MM.1S (cell line): ENCODE data around the gene MTHFS.
A peak's percentile ranks its signal among the peaks of the same experiment; 100 is the strongest.

ENCODE experiments used
- DNase-seq: peaks from one replicate; pipeline ENCODE4 v3.0.0-alpha.2; 2015
- H2AFZ ChIP-seq: fragments of 300-600 bp; sonication (generic); 2 replicates; pipeline ENCODE4 v1.6.0; 2016; ENCODE audit warnings: antibody characterized with exemption, low read length
- H3F3A ChIP-seq: fragments of 300-600 bp; sonication (generic); 2 replicates; pipeline ENCODE4 v1.6.1; 2016; ENCODE audit warnings: mild to moderate bottlenecking, antibody characterized with exemption, low read length, moderate library complexity, mixed read lengths; ENCODE audit not compliant: insufficient read depth
- H3K27ac ChIP-seq: fragments of 300-600 bp; sonication (generic); 2 replicates; pipeline ENCODE4 v1.5.1; 2016; ENCODE audit warnings: mild to moderate bottlenecking, low read length
- H3K27me3 ChIP-seq: fragments of 300-600 bp; sonication (generic); replicated peaks from 2 replicates; pipeline ENCODE4 v1.6.0; 2016; ENCODE audit warnings: low read length; ENCODE audit not compliant: insufficient read depth
- H3K36me3 ChIP-seq: fragments of 300-600 bp; sonication (generic); replicated peaks from 2 replicates; pipeline ENCODE4 v1.6.1; 2016; ENCODE audit warnings: mild to moderate bottlenecking, low read length, mixed read lengths; ENCODE audit not compliant: insufficient read depth
- H3K4me1 ChIP-seq: fragments of 300-600 bp; sonication (generic); 2 replicates; pipeline ENCODE4 v1.6.1; 2016; ENCODE audit warnings: low read length, mixed read lengths
- H3K4me2 ChIP-seq: fragments of 300-600 bp; sonication (generic); 2 replicates; pipeline ENCODE4 v1.6.0; 2016; ENCODE audit warnings: low read depth, low read length
- H3K4me3 ChIP-seq: fragments of 300-600 bp; sonication (generic); 2 replicates; pipeline ENCODE4 v1.5.1; 2016; ENCODE audit warnings: low read length, mixed read lengths
- H3K79me2 ChIP-seq: fragments of 300-600 bp; sonication (generic); 2 replicates; pipeline ENCODE4 v1.6.1; 2016; ENCODE audit warnings: mixed run types, low read length, mixed read lengths
- H3K9ac ChIP-seq: fragments of 300-600 bp; sonication (generic); 2 replicates; pipeline ENCODE4 v1.6.1; 2016; ENCODE audit warnings: low read length, mixed read lengths
- H3K9me2 ChIP-seq: fragments of 300-600 bp; sonication (generic); replicated peaks from 2 replicates; pipeline ENCODE4 v1.6.1; 2016; ENCODE audit warnings: mild to moderate bottlenecking, low read length, mixed read lengths; ENCODE audit not compliant: insufficient read depth
- H3K9me3 ChIP-seq: fragments of 300-600 bp; sonication (generic); replicated peaks from 2 replicates; pipeline ENCODE4 v1.6.1; 2016; ENCODE audit warnings: mild to moderate bottlenecking, low read length, mixed read lengths; ENCODE audit not compliant: insufficient read depth
- H4K20me1 ChIP-seq: fragments of 300-600 bp; sonication (generic); 2 replicates; pipeline ENCODE4 v1.6.1; 2016; ENCODE audit warnings: mild to moderate bottlenecking, low read length, moderate library complexity, mixed read lengths; ENCODE audit not compliant: insufficient read depth
- EZH2 ChIP-seq: fragments of 300-600 bp; sonication (generic); optimal IDR thresholded peaks from 2 replicates; pipeline ENCODE3; 2017; ENCODE audit warnings: low read depth, mild to moderate bottlenecking, antibody characterized with exemption, low read length, mixed read lengths
- EZH2phosphoT487 ChIP-seq: fragments of 300-600 bp; sonication (generic); IDR thresholded peaks from 2 replicates; pipeline ENCODE4 v1.6.1; 2018; ENCODE audit warnings: antibody characterized with exemption, low read length
- TF ChIP-seq, protein P1 (sequence below): fragments of 300-600 bp; sonication (generic); IDR thresholded peaks from 2 replicates; pipeline ENCODE4 v1.5.1; 2016; ENCODE audit warnings: antibody characterized with exemption, low read length, mixed read lengths

MTHFS gene

DNA sequence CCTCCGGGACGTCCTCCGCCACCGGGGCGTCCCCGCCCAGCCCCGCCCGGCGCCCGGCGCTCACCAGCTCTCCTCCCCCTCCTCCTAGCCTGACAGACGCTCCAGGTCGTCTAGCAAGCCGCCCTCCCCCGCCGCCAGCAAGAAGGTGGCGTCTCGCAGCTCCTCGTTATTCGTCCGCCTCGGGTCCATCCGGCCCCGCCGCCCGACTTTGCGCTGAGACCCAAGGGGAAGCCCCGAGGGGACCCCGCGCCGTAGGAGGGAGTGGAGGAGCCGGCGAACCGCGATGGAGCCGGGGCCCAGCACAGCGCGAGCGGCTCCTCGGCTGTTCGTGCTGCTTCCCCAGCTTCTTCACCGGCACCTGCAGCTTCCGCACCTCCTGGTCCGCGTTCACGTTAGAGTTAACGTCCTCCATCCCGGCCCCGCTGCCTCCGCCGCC, 26.3 kb upstream of the MTHFS start:
- peak; percentile 74 for DNase-seq
- peak overlapping the region; percentile 95 for H3K4me2 ChIP-seq
- peaks cover 8% of the 10 kb centered on the region for H3K36me3 ChIP-seq
- H3K4me3 ChIP-seq: peak overlapping the region; percentile 89
- TF ChIP-seq EZH2phosphoT487 (no peak), EZH2 (no peak)
- TF ChIP-seq, protein P1, sequence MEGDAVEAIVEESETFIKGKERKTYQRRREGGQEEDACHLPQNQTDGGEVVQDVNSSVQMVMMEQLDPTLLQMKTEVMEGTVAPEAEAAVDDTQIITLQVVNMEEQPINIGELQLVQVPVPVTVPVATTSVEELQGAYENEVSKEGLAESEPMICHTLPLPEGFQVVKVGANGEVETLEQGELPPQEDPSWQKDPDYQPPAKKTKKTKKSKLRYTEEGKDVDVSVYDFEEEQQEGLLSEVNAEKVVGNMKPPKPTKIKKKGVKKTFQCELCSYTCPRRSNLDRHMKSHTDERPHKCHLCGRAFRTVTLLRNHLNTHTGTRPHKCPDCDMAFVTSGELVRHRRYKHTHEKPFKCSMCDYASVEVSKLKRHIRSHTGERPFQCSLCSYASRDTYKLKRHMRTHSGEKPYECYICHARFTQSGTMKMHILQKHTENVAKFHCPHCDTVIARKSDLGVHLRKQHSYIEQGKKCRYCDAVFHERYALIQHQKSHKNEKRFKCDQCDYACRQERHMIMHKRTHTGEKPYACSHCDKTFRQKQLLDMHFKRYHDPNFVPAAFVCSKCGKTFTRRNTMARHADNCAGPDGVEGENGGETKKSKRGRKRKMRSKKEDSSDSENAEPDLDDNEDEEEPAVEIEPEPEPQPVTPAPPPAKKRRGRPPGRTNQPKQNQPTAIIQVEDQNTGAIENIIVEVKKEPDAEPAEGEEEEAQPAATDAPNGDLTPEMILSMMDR: no peak
- peak overlapping the region; percentile 91 for H2AFZ ChIP-seq
- H3K9me3 ChIP-seq: no peaks in the 10 kb centered on the region
- no peaks in the 10 kb centered on the region for H3K9me2 ChIP-seq
- H3K27me3 ChIP-seq: no peaks in the 10 kb centered on the region
- peaks cover 23% of the 10 kb centered on the region for H3K79me2 ChIP-seq
- peak overlapping the region; percentile 86 for H3K27ac ChIP-seq
- peak overlapping the region; percentile 84 for H3K9ac ChIP-seq
- peaks cover 6% of the 10 kb centered on the region; the same call in 1 of the 2 replicates for H3K4me1 ChIP-seq
- no peaks in the 10 kb centered on the region for H4K20me1 ChIP-seq
- peaks cover 9% of the 10 kb centered on the region for H3F3A ChIP-seq

DNA sequence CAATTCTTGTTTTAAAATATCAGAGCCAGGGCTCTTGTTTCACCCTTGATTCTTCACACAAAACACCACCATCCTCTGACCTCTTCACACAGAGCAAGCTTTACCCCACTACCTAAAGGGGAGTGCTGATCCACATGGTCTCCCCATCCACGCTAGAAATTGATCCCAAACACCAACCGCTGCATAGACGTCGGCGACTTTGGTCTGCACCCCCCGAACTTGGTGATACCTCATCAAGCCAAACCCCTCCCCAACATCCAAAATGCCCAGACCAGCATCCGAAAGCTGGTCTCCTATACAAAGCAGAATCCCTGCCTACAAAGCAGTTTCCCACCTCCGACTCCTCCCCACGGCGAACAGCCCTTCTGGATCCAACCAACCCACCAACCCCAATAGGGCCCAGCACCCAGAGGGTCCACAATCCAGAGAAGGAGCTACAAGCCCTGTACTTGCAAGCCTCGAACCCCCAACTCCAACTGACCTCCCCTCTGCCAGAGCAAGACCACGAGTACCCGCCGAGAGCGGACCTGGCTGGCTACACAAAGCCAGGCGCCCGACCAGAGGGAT, 25.8 kb upstream of the MTHFS start:
- H4K20me1 ChIP-seq: no peaks in the 10 kb centered on the region
- no peaks in the 10 kb centered on the region for H3K27me3 ChIP-seq
- no peak for DNase-seq
- peaks cover 8% of the 10 kb centered on the region for H3K36me3 ChIP-seq
- peak overlapping the region; percentile 91 for H2AFZ ChIP-seq
- H3K79me2 ChIP-seq: peaks cover 23% of the 10 kb centered on the region
- TF ChIP-seq EZH2: no peak
- TF ChIP-seq EZH2phosphoT487: no peak
- TF ChIP-seq, protein P1: no peak
- peaks cover 9% of the 10 kb centered on the region for H3F3A ChIP-seq
- H3K27ac ChIP-seq: peak overlapping the region; percentile 86; the same call in 1 of the 2 replicates
- H3K4me2 ChIP-seq: peak overlapping the region; percentile 95
- no peaks in the 10 kb centered on the region for H3K9me3 ChIP-seq
- H3K9me2 ChIP-seq: no peaks in the 10 kb centered on the region
- peaks cover 6% of the 10 kb centered on the region; the same call in 1 of the 2 replicates for H3K4me1 ChIP-seq
- H3K4me3 ChIP-seq: peak overlapping the region; percentile 89
- H3K9ac ChIP-seq: peak overlapping the region; percentile 84; the same call in 1 of the 2 replicates

DNA sequence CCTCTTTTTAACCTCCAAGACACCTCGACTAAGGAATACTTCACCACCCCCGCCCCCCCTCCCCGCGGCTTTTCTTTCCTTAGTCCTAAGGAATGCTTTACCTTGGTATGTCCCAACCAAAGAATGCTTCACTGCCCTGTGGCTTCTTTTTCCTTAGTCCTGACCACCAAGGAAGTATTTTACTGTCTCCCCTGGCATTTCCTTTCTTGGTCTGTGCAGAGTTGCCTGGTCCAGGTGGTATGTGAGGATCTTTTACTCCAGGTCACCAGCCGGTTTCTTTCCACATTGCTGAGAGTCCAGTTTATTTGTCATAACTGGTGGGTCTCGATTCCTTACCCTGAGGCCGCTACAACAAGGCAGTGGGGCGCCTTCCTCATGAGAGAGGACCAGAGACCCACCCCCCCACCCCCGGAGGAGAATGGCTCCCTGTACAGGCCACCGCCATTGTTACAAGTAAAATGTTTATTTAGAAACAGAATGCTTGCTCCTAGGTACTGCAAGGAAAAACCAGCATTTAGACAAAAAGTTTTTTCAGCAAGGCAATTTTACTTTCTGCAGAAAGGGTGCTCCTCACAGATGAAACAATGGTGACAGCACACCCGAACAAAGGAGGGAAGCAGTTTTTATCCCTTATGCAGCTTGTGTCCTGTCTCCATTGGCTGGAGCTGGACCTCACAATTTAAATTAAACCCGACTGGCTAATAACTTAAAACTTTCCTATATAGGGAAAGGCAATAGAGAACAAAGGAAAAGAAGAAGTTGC, 23.1 kb upstream of the MTHFS start:
- Histone ChIP-seq H3F3A (peaks cover 9% of the 10 kb centered on the region), H3K4me1 (peaks cover 6% of the 10 kb centered on the region; the same call in 1 of the 2 replicates), H3K4me3 (no peak overlapping the region), H4K20me1 (no peaks in the 10 kb centered on the region), H3K9me3 (no peaks in the 10 kb centered on the region), H3K9me2 (no peaks in the 10 kb centered on the region), H3K27me3 (no peaks in the 10 kb centered on the region), H3K79me2 (peaks cover 23% of the 10 kb centered on the region), H2AFZ (no peak overlapping the region), H3K4me2 (no peak overlapping the region), H3K36me3 (peaks cover 8% of the 10 kb centered on the region), H3K27ac (no peak overlapping the region), H3K9ac (no peak overlapping the region)
- no peak for DNase-seq
- TF ChIP-seq EZH2phosphoT487: no peak
- TF ChIP-seq EZH2: no peak
- TF ChIP-seq, protein P1: no peak
